HEK293 (cell line): Measurements from ENCODE around the gene MICAL3.

Source experiments
- CTCF ChIA-PET: fragments of 350-600 bp; formaldehyde crosslinking; extraction: SDS; loops from one replicate; lab custom pipeline; 2021; ENCODE audit warnings: antibody characterized with exemption; lab: Yijun Ruan, JAX
- POLR2A ChIA-PET: fragments of 300-600 bp; formaldehyde crosslinking; extraction: SDS; loops from one replicate; lab custom pipeline; 2020; ENCODE audit warnings: antibody characterized with exemption, inconsistent platforms; lab: Yijun Ruan, JAX
- H3K27ac ChIP-seq: fragments of 200-500 bp; sonication (Bioruptor generic); 2 replicates; pipeline ENCODE4 v1.5.1; 2014; ENCODE audit warnings: low read depth, low read length, control low read depth, inconsistent platforms; ENCODE audit errors: extremely low read depth
- H3K36me3 ChIP-seq, 2 experiments: fragments of 200-500 bp in 1 of 2; sonication (Bioruptor generic) in 1 of 2; 1 replicate in 1 of 2; 2 replicates in 1 of 2; pipeline ENCODE4 v1.5.1; 2014 to 2017; ENCODE audit warnings: inconsistent platforms in 2 of 2, low read length in 2 of 2; ENCODE audit not compliant: control insufficient read depth in 2 of 2, insufficient read depth in 1 of 2
- H3K4me1 ChIP-seq: fragments of 200-500 bp; sonication (Bioruptor generic); 2 replicates; pipeline ENCODE4 v1.5.1; 2014; ENCODE audit warnings: mild to moderate bottlenecking, low read length, inconsistent platforms; ENCODE audit not compliant: control insufficient read depth, insufficient read depth
- H3K4me3 ChIP-seq: 2 replicates; pipeline ENCODE4 v1.5.1; 2011; ENCODE audit warnings: low read depth, mild to moderate bottlenecking, control low read depth, low read length, moderate library complexity
- H3K9me3 ChIP-seq: fragments of 200-500 bp; sonication (Bioruptor generic); 2 replicates; pipeline ENCODE4 v1.5.1; 2014; ENCODE audit warnings: low read depth, low read length, inconsistent platforms; ENCODE audit not compliant: control insufficient read depth, insufficient read depth
- BCL11B ChIP-seq: fragments of 450-650 bp; formaldehyde crosslinking; IDR thresholded peaks from 2 replicates; pipeline ENCODE4 v1.5.1; 2016; ENCODE audit warnings: low read depth, missing biosample characterization, missing genetic modification characterization
- GLI4 ChIP-seq: fragments of 450-650 bp; formaldehyde crosslinking; IDR thresholded peaks from 2 replicates; pipeline ENCODE4 v1.5.1; 2016; ENCODE audit warnings: missing biosample characterization, missing genetic modification characterization
- GLIS2 ChIP-seq: fragments of 450-650 bp; formaldehyde crosslinking; IDR thresholded peaks from 2 replicates; pipeline ENCODE4 v1.5.1; 2016; ENCODE audit warnings: missing biosample characterization, missing genetic modification characterization
- HOXA7 ChIP-seq: sonication (generic); formaldehyde crosslinking; IDR thresholded peaks from 2 replicates; pipeline ENCODE4 v1.8.1; 2022; ENCODE audit warnings: missing genetic modification reagents, borderline replicate concordance
- IKZF3 ChIP-seq: fragments of 450-650 bp; IDR thresholded peaks from 2 replicates; pipeline ENCODE4 v1.5.0; 2018; ENCODE audit warnings: missing biosample characterization, mild to moderate bottlenecking, missing genetic modification characterization, moderate library complexity
- SCRT1 ChIP-seq: fragments of 450-650 bp; formaldehyde crosslinking; IDR thresholded peaks from 2 replicates; pipeline ENCODE4 v1.5.1; 2016; ENCODE audit warnings: missing biosample characterization, missing genetic modification characterization, borderline replicate concordance
- SCRT2 ChIP-seq: fragments of 450-650 bp; formaldehyde crosslinking; IDR thresholded peaks from 2 replicates; pipeline ENCODE4 v1.5.1; 2016; ENCODE audit warnings: missing biosample characterization, missing genetic modification characterization
- SP3 ChIP-seq: fragments of 450-650 bp; formaldehyde crosslinking; IDR thresholded peaks from 2 replicates; pipeline ENCODE4 v1.5.1; 2016; ENCODE audit warnings: missing biosample characterization, missing genetic modification characterization
- YY1 ChIP-seq: fragments of 450-650 bp; formaldehyde crosslinking; IDR thresholded peaks from 2 replicates; pipeline ENCODE4 v1.5.1; 2018; ENCODE audit warnings: missing biosample characterization, missing genetic modification characterization
- YY2 ChIP-seq: fragments of 450-650 bp; formaldehyde crosslinking; IDR thresholded peaks from 2 replicates; pipeline ENCODE4 v1.5.1; 2016; ENCODE audit warnings: missing biosample characterization, missing genetic modification characterization
- ZBTB1 ChIP-seq: fragments of 450-650 bp; formaldehyde crosslinking; IDR thresholded peaks from 2 replicates; pipeline ENCODE4 v1.5.1; 2016; ENCODE audit warnings: missing biosample characterization, missing genetic modification characterization
- ZBTB48 ChIP-seq: fragments of 450-650 bp; formaldehyde crosslinking; IDR thresholded peaks from 2 replicates; pipeline ENCODE4 v1.5.1; 2016; ENCODE audit warnings: missing biosample characterization, missing genetic modification characterization
- ZNF112 ChIP-seq: fragments of 450-650 bp; formaldehyde crosslinking; IDR thresholded peaks from 2 replicates; pipeline ENCODE4 v1.5.0; 2017; ENCODE audit warnings: missing biosample characterization, missing genetic modification characterization
- ZNF133 ChIP-seq: fragments of 450-650 bp; formaldehyde crosslinking; IDR thresholded peaks from 2 replicates; pipeline ENCODE4 v1.5.1; 2016; ENCODE audit warnings: missing biosample characterization, missing genetic modification characterization
- ZNF19 ChIP-seq: fragments of 450-650 bp; formaldehyde crosslinking; IDR thresholded peaks from 2 replicates; pipeline ENCODE4; 2016; ENCODE audit warnings: missing biosample characterization, missing genetic modification characterization, low read depth
- ZNF26 ChIP-seq: fragments of 450-650 bp; formaldehyde crosslinking; IDR thresholded peaks from 2 replicates; pipeline ENCODE4 v1.5.1; 2016; ENCODE audit warnings: missing biosample characterization, missing genetic modification characterization
- ZNF266 ChIP-seq: fragments of 450-650 bp; formaldehyde crosslinking; IDR thresholded peaks from 2 replicates; pipeline ENCODE4 v1.5.1; 2016; ENCODE audit warnings: missing biosample characterization, missing genetic modification characterization, low read depth
- ZNF292 ChIP-seq: fragments of 450-650 bp; formaldehyde crosslinking; IDR thresholded peaks from 2 replicates; pipeline ENCODE4 v1.5.1; 2016; ENCODE audit warnings: low read depth, missing biosample characterization, missing genetic modification characterization, borderline replicate concordance
- ZNF37A ChIP-seq: fragments of 450-650 bp; IDR thresholded peaks from 2 replicates; pipeline ENCODE4 v1.5.1; 2018; ENCODE audit warnings: missing biosample characterization, missing genetic modification characterization
- ZNF48 ChIP-seq: fragments of 450-650 bp; formaldehyde crosslinking; IDR thresholded peaks from 2 replicates; pipeline ENCODE4 v1.5.1; 2016; ENCODE audit warnings: missing biosample characterization, missing genetic modification characterization
- ZNF513 ChIP-seq: fragments of 450-650 bp; IDR thresholded peaks from 2 replicates; pipeline ENCODE4 v1.5.1; 2018; ENCODE audit warnings: missing biosample characterization, missing genetic modification characterization
- ZNF585B ChIP-seq: fragments of 450-650 bp; formaldehyde crosslinking; IDR thresholded peaks from 2 replicates; pipeline ENCODE4 v1.5.1; 2016; ENCODE audit warnings: missing biosample characterization, missing genetic modification characterization
- ZNF639 ChIP-seq: fragments of 450-650 bp; formaldehyde crosslinking; IDR thresholded peaks from 2 replicates; pipeline ENCODE4 v1.5.1; 2016; ENCODE audit warnings: missing biosample characterization, missing genetic modification characterization
- ZNF654 ChIP-seq: fragments of 450-650 bp; formaldehyde crosslinking; IDR thresholded peaks from 2 replicates; pipeline ENCODE4 v1.5.1; 2016; ENCODE audit warnings: low read depth, missing biosample characterization, missing genetic modification characterization
- ZNF704 ChIP-seq: fragments of 450-650 bp; formaldehyde crosslinking; IDR thresholded peaks from 2 replicates; pipeline ENCODE4 v1.5.1; 2016; ENCODE audit warnings: missing biosample characterization, missing genetic modification characterization
- TF ChIP-seq, protein P1 (sequence below): fragments of 450-650 bp; formaldehyde crosslinking; IDR thresholded peaks from 2 replicates; pipeline ENCODE4 v1.5.1; 2016; ENCODE audit warnings: missing biosample characterization, missing genetic modification characterization

Gene MICAL3

GRCh38 chr22:17824457-17824856 lies 199.9 kb downstream of the MICAL3 start:
- ChIA-PET POLR2A (no interaction called here), CTCF (interaction anchor here (2.1 kb wide), 1 partner anchor 252 kb away, joined by 10 read pairs; no protein-coding TSS in a partner anchor)
- no peak for TF ChIP-seq ZNF585B (tag by site-specific recombination)
- TF ChIP-seq SCRT2 = no peak
- no peak for TF ChIP-seq BCL11B (tag by site-specific recombination)
- TF ChIP-seq ZNF654 (tag by site-specific recombination) = no peak
- no peak for TF ChIP-seq ZNF292 (tag by site-specific recombination)
- no peak for TF ChIP-seq HOXA7 (CRISPR knock-in tag)
- TF ChIP-seq ZBTB48 (tag by site-specific recombination) = no peak
- no peak for TF ChIP-seq ZNF266
- TF ChIP-seq GLI4 (tag by site-specific recombination) = no peak
- no peak for TF ChIP-seq ZNF513 (tag by site-specific recombination)
- TF ChIP-seq YY2 (tag by site-specific recombination) = no peak
- TF ChIP-seq ZBTB1 (tag by site-specific recombination) = no peak
- TF ChIP-seq SP3 (tag by site-specific recombination) = no peak
- TF ChIP-seq ZNF704 (tag by site-specific recombination) = no peak
- TF ChIP-seq ZNF26 (tag by site-specific recombination) = no peak
- TF ChIP-seq ZNF133 (tag by site-specific recombination) = no peak
- TF ChIP-seq ZNF112 (tag by site-specific recombination) = no peak
- TF ChIP-seq IKZF3 (tag by site-specific recombination) = no peak
- Histone ChIP-seq H3K27ac (no peak overlapping the region), H3K9me3 (no peaks in the 10 kb centered on the region), H3K4me1 (no peaks in the 10 kb centered on the region), H3K36me3 (peaks cover 2 to 56% of the 10 kb centered on the region in 2 experiments; a peak in 2 of 3 replicates), H3K4me3 (no peak overlapping the region)

DNA sequence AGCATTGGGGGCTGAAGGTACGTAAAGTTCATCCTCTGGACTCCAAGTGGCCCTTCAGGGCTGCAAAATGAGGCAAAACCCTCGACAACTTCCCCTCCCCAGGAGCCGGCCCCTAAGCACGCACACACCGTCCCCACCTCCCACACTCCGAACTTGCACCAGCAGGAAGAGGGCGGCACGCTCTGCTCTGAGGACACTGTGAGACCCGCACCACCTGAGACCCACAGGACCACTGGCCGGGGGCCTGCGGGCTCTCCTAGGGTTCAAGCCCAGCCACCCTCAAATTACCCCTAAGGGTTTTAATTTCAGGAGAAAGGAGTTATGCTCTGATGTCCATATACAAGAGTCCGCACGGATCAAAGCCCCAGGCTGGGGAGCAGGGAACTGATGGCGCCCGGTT lies 200.4 kb downstream of the MICAL3 start:
- Histone ChIP-seq H3K36me3 (peaks cover 5 to 55% of the 10 kb centered on the region in 2 experiments; a peak in 2 of 3 replicates), H3K27ac (no peak overlapping the region), H3K4me3 (no peak overlapping the region), H3K4me1 (no peaks in the 10 kb centered on the region), H3K9me3 (no peaks in the 10 kb centered on the region)
- POLR2A ChIA-PET = no interaction called here
- CTCF ChIA-PET = no interaction called here
- TF ChIP-seq, protein P1, sequence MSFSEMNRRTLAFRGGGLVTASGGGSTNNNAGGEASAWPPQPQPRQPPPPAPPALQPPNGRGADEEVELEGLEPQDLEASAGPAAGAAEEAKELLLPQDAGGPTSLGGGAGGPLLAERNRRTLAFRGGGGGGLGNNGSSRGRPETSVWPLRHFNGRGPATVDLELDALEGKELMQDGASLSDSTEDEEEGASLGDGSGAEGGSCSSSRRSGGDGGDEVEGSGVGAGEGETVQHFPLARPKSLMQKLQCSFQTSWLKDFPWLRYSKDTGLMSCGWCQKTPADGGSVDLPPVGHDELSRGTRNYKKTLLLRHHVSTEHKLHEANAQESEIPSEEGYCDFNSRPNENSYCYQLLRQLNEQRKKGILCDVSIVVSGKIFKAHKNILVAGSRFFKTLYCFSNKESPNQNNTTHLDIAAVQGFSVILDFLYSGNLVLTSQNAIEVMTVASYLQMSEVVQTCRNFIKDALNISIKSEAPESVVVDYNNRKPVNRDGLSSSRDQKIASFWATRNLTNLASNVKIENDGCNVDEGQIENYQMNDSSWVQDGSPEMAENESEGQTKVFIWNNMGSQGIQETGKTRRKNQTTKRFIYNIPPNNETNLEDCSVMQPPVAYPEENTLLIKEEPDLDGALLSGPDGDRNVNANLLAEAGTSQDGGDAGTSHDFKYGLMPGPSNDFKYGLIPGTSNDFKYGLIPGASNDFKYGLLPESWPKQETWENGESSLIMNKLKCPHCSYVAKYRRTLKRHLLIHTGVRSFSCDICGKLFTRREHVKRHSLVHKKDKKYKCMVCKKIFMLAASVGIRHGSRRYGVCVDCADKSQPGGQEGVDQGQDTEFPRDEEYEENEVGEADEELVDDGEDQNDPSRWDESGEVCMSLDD (tag by site-specific recombination) = no peak
- TF ChIP-seq YY1 (tag by site-specific recombination) (no peak), SCRT1 (tag by site-specific recombination) (no peak), ZNF639 (tag by site-specific recombination) (no peak), GLIS2 (tag by site-specific recombination) (no peak), ZNF19 (no peak), ZNF37A (tag by site-specific recombination) (no peak), ZNF48 (tag by site-specific recombination) (no peak)
